T-helper 9 cell (primary cell): ENCODE measurements around the gene PLPP1.

Experiments
- DNase-seq: peaks from one replicate; pipeline ENCODE4 v3.0.0-alpha.2; 2020

The PLPP1 gene

GRCh38 chr5:55445791-55446190 is 89.0 kb downstream of the PLPP1 start:
- DNase-seq, result no peak

- no peak for DNase-seq
These were observed 92.8 kb downstream of the PLPP1 start for GRCh38 chr5:55441954-55442353.

- no peak for DNase-seq
These were observed 93.5 kb downstream of the PLPP1 start for GRCh38 chr5:55441107-55441771.

GRCh38 chr5:55440188-55440646 is 94.5 kb downstream of the PLPP1 start:
- DNase-seq, result no peak

- DNase-seq, result no peak
These were observed 95.8 kb downstream of the PLPP1 start for GRCh38 chr5:55438998-55439397.

GRCh38 chr5:55437859-55438206 is 96.9 kb downstream of the PLPP1 start:
- no peak for DNase-seq

- DNase-seq, result no peak
These were observed 97.3 kb downstream of the PLPP1 start for GRCh38 chr5:55437452-55437851.

- DNase-seq, result no peak
These were observed 102.2 kb downstream of the PLPP1 start for GRCh38 chr5:55432549-55432948.

- no peak for DNase-seq
These were observed 105.0 kb downstream of the PLPP1 start for GRCh38 chr5:55429613-55430253.

- DNase-seq, result no peak
These were observed 105.5 kb downstream of the PLPP1 start for GRCh38 chr5:55429221-55429612.

- no peak for DNase-seq
These were observed 107.6 kb downstream of the PLPP1 start for GRCh38 chr5:55427157-55427556.

GRCh38 chr5:55426455-55426854 is 108.3 kb downstream of the PLPP1 start:
- no peak for DNase-seq

GRCh38 chr5:55421074-55421529 is 113.7 kb downstream of the PLPP1 start:
- no peak for DNase-seq

- no peak for DNase-seq
These were observed 115.5 kb downstream of the PLPP1 start for GRCh38 chr5:55418994-55419968.

- no peak for DNase-seq
These were observed 118.5 kb downstream of the PLPP1 start for GRCh38 chr5:55416306-55416705.

GRCh38 chr5:55415071-55415470 is 119.7 kb downstream of the PLPP1 start:
- no peak for DNase-seq

GRCh38 chr5:55413644-55414043 is 121.1 kb downstream of the PLPP1 start:
- DNase-seq, result no peak

- no peak for DNase-seq
These were observed 122.9 kb downstream of the PLPP1 start for GRCh38 chr5:55411876-55412275.

GRCh38 chr5:55410845-55411244 is 123.9 kb downstream of the PLPP1 start:
- no peak for DNase-seq

- no peak for DNase-seq
These were observed 125.0 kb downstream of the PLPP1 start for GRCh38 chr5:55409775-55410174.

- DNase-seq, result no peak
These were observed 126.8 kb downstream of the PLPP1 start for GRCh38 chr5:55407984-55408383.

- DNase-seq, result no peak
These were observed 127.6 kb downstream of the PLPP1 start for GRCh38 chr5:55407059-55407684.

GRCh38 chr5:55406292-55406691 is 128.5 kb downstream of the PLPP1 start:
- no peak for DNase-seq
